Thyroid gland (tissue), 4 donors: Measurements from ENCODE around the gene EPN1.

ENCODE experiments used
- POLR2A ChIP-seq, 2 donors: fragments of 450-650 bp; IDR thresholded peaks; one replicate each; pipeline ENCODE4 v1.6.1; 2017; ENCODE audit warnings: antibody characterized with exemption in 2 of 2, mild to moderate bottlenecking in 2 of 2, moderate library complexity in 1 of 2
- TF ChIP-seq, protein P1 (sequence below), 6 experiments: fragments of 200-600 bp in 3 of 6; fragments of 450-650 bp in 3 of 6; sonication (generic) in 3 of 6; IDR thresholded peaks; one replicate each; pipeline ENCODE4 v1.5.1; 2016 to 2019; ENCODE audit warnings: antibody characterized with exemption in 6 of 6, mild to moderate bottlenecking in 2 of 6, inconsistent platforms in 1 of 6, moderate library complexity in 1 of 6

DNA sequence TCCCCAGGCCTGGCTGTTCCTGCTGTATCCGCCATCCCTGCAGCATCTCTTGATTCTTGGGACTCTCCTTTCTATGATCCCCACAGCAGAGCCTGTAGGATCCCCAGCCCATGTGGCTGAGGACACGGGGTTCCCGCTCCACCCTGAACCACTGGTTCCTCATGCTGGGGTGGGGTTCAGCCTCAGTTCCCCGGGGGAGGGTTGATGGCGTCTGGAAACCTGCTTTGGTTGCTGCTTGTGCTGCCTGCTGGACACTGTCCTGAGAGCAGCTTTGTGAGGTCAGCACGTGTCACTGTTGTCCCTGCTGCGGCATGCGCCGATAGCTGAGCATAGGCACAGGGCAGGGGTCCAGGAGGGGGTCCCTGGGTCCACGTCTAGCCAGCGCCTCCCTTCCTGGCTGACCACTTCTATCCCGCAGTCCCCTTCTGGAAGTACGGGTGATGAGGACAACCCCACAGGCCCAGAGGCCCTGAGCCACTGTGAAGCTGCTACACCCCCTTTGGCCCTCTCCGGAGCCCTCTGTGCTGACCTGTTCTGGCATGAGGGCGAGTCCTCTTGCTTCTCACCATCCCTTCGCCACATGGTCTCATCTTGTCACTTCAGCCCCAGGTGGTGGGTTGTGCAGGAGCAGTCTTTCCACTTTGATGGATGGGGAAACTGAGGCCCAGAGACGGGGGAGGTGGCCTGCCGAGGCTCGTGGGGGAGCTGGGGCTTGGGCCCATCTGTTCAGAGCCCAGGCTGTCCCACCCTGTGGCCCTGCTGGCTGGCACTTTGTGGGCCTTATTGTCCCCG, 5.5 kb downstream of the EPN1 start:
- TF ChIP-seq, protein P1, sequence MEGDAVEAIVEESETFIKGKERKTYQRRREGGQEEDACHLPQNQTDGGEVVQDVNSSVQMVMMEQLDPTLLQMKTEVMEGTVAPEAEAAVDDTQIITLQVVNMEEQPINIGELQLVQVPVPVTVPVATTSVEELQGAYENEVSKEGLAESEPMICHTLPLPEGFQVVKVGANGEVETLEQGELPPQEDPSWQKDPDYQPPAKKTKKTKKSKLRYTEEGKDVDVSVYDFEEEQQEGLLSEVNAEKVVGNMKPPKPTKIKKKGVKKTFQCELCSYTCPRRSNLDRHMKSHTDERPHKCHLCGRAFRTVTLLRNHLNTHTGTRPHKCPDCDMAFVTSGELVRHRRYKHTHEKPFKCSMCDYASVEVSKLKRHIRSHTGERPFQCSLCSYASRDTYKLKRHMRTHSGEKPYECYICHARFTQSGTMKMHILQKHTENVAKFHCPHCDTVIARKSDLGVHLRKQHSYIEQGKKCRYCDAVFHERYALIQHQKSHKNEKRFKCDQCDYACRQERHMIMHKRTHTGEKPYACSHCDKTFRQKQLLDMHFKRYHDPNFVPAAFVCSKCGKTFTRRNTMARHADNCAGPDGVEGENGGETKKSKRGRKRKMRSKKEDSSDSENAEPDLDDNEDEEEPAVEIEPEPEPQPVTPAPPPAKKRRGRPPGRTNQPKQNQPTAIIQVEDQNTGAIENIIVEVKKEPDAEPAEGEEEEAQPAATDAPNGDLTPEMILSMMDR (IDR thresholded peaks at IDR 0.05), result no peak
- TF ChIP-seq POLR2A (IDR thresholded peaks at IDR 0.05), result no peak
